Stimulated activated CD8-positive, alpha-beta memory T cell treated with anti-CD3 and anti-CD28 coated beads, Interleukin-15, amount 100 ng/mL, for 4 hours (primary cell): ENCODE results near the gene CDH13.

Source experiments
- DNase-seq, 2 donors: peaks; one replicate each; pipeline ENCODE4 v3.0.0-alpha.2; 2020; ENCODE audit warnings: low read depth in 2 of 2

CDH13 gene

DNA sequence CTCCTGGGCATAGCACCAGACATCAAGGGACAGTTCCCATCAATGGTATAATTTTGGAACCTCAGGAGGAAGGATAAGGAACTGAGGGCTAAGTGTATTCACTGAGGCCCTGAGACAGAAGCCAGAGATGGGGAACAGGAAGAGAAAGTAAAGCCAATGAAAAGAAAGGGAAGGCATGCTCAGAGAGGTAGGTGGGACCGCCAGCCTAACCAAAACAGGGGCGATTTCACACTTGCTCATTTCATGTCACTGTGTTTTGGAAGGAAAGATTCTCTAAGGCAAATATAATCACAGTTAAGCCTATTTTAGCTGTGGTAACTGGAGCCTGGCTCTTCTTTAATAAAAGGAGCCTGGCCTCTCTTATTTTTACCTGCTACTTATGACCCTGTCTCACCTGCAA lies 411.1 kb downstream of the CDH13 start:
- DNase-seq = no peak

DNA sequence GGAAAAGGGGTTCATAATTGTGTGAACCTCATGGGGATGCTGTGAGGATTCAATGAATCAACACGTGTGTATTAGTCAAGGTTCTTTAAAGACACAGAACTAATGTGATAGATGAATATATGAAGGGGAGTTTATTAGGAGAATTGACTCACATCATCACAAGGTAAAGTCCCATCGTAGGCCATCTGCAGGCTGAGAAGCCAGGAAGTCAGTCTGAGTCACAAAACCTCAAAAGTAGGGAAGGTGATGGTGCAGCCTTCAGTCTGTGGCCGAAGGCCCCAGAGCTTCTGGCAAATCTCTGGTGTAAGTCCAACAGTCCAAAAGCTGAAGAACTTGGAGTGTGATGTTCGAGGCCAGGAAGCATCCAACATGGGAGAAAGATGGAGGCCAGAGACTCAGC lies 413.4 kb downstream of the CDH13 start:
- DNase-seq = no peak

DNA sequence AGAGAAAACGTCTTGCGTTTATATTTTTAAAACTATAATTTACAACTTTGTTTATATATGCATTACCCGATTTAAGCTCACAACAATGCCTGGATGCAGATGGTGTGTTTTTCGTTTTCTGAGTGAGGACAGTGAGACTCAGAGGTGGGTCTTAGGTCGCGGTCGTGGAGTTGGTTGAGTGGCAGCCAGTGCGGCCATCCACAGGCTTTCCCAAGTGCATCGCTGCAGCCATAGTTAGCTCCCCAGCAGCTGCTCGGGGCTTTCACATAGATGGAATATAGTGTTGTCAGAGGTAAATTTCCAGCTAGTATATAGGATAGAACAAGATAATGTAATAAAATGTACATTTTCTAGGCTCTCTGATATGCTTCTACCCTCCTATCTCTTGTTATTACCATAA lies 417.8 kb downstream of the CDH13 start:
- DNase-seq = no peak

DNA sequence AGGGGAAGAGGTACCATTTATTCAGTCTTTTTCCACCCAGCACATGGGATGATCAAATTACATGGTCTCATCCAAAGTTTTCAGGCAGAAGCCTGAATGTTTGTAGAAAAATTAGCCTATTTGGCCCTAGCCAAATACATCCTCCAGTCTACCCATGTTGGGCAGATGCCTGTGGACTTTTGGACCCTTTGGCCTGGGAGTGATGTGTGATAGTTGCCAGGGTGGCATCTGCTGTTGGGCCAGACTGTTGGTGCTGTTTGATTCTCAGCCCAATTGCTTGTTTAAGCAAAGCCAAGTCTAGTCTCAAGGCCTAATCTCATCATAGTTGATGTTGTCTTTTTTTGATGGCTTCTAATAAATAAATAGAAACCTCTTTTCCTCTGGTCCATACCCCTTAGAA lies 419.0 kb downstream of the CDH13 start:
- DNase-seq = no peak

DNA sequence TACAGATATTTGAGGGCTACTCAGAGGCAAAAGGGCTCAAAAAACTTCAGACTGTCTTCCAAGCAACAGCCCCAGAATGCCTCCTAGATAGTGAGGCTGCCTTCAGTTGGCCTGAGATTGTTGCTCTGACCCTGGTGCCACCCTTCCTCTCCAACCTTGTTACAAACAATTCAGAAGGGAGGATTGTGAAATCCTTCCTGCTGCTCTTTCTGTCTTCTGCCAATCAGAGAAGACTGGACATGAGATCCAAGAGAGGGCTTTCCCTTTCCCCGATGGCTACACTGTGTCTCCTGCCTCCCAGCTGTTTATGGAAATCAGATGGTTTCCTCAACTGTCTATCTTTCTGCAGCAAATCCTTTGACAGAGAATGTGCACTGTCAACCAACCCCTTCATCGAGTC lies 419.9 kb downstream of the CDH13 start:
- no peak for DNase-seq

DNA sequence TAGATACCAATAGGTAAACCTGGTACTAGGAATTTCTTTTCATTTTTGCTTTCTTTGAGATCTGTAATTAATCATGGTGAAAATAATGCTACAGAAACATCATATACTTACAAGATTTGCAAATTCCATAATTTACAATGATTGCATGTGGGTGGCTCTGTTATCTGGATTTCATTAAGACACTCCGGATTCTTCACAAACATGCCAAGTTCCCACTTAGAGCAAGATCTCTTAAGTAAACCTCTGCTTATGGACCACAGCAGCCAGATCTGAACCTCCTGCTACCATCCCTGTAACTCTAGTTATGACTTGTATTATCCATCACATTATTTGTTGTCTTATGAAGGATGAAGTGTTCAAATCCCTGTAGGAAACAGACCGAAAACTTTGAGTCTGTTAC lies 424.7 kb downstream of the CDH13 start:
- DNase-seq = no peak

DNA sequence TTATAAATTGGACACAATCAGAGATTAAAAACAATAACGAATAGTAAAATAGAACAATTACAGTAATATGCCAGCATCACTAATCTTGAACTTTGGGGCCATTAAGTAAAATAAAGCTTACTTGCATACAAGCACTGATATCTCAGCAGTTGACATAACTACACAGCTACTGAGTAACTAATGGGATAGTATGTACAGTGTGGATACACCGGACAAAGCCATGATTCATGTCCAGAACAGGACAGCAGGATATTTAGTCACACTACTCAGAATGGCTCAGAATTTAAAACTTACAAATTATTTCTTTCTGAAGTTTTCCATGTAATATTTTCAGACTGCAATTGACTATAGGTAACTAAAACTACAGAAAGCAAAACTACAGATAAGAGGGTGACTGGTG lies 427.5 kb downstream of the CDH13 start:
- DNase-seq = no peak

DNA sequence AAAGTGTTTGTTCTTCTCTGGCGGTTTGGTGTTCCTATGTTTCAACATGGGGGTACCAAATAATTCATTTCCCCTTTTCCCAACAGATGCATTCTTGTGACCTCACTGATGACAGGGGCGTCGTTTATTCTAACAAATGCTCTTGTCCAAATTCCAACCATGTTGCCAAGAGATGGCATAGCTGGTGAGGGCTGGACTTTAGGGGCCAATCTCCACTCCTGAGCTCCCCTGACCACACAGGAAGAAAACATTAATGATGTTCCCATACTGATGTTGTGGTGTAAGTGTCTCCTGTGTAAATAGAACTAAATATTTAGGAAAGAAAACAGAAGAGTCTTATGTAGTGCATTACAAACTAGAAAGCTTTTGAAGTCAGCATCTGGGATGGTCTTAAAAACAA lies 431.6 kb downstream of the CDH13 start:
- DNase-seq = no peak

DNA sequence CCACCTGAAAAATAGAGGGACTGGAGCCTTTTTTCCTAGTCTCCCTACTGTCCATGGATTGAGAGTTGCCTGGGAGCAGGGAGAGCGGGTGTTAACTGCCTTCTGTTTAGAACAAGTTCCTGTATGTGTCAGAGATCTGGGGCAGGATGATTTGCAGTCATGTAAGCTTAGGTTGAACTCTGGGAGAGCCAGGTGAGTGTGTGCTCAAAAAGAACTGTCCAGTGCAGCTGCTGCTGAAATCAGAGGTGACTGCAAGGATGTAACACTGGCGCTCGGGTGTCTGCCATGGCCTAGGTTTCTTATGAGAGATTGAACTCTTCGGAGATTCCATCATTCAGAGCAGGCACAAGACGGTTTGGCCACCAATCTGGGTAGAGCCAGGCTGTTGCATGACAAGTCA lies 432.5 kb downstream of the CDH13 start:
- DNase-seq = no peak

DNA sequence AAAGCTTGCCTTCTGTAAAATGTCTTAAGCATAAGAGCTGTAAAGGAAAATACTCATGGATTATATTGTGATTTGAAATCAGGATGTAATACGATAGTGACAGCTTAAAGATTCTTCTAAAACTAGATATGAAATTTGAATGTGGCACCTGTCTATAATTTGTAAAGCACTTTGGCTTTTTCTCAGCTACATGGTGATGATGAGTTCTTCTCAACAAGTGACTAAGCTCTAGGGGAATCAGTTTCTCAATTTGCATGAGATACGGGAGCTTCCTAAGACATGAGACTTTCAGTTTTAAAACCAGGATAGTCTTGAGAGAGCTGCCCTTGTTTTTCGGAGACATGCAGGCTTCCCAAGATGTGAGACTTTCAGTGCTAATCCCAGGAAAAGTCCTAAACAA lies 439.2 kb downstream of the CDH13 start:
- DNase-seq = no peak

DNA sequence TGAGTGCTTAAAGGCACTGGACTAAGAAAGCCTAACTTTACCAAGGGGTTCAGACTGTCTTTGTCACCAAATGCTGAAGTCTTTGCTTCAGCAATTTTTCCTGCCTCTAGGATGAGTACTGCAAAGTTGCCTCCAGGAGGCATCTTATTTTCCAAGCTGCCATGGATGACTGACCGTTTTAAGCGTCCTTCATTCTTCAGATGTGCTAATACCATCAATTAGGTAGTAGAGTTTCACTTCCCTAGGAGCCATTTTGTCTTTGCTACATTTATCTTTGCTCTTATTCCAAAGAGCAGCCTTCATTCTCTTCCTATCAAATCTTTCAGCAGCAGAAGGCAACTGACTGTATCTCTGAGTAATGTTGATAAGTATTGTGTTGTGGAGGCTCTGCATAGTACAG lies 440.1 kb downstream of the CDH13 start:
- no peak for DNase-seq

DNA sequence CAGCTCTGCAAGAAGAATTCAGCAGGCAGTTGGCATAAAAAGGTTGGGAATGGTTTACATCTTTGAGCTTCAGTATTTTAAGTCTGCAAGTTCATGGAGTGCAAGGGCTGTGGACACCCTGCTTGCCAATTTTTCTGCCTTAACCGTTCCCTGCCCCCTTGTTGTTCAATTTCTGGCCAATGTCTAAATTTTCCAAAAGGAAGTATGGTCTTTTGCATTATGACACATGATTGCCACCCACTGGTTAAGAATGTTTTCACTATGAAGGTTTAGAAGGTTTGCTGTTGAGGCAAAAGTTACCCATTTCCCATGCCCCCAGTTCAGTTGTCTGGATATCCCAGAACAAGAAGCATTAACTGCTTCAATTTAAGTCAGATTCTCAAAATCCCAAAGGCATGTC lies 441.9 kb downstream of the CDH13 start:
- DNase-seq = no peak

DNA sequence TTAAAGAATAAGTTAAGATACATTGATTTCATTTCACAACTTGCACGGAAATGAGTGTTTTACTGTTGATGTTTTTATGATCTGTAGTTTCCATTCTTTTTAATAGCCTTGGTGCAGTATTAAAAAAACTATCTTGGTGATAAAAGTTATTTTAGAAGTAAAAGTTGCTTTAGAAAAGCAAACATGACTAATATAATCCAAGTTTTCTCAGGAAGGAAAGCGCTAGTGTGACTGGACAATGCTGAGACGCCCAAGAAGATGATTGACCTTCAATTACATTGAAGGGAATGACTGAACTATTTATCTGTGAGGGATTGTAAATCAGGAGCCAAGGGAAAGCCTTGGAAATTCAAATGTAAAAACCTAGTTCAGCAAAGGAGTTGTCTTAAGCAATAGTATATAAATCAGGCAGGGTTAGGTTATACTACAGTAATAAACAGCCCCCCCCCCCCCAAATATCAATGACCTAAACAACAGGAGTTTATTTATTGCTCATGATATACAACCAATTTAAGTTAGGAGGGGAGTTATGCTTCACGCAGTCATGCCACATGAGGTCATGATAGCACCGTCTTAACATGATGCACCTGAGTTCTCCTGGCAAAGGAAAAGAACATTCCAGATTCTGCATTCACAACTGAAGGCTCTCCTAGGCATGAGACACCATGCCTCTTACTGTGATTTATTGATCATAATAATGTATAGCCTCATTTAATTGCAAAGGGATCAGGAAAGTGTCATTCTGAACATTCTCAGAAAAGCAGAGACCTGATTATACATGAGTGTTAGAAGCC lies 443.8 kb downstream of the CDH13 start:
- DNase-seq = no peak

DNA sequence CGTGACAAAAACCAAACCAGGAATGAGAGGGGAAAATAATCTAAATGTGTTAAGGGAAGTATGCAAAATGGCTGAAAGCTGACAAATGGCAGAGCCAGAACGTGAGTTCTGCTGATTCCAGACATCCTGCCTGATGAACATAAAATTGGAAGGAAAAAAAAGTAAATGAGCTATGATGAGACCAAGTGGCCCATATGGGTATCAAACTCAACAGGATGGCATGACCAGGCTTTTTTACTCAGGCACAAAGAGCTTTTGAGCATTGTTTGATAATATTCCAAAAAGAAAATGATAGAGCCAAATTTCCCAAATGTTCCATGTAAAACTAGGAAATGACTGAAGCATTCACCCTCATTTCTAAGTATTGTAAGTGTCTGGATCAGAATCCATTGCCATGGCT lies 449.2 kb downstream of the CDH13 start:
- no peak for DNase-seq

DNA sequence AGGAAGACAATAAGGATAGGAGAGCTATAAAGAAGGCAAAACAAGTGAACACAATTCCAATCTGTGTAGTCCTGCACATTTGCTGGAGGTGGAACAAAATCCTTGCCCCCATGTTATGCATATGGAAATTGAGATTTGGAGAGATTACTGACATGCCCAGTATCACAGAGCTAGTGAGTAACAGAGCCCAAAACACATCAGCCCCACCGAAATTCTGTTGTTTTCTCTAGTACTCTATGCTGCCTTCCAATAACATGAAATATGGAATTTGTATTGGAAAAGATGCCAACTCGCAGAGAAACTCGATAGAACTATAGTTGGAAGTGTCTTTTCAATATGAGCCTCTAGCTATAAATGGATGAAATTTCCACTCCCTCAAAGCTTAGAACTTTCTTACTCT lies 456.6 kb downstream of the CDH13 start:
- no peak for DNase-seq

DNA sequence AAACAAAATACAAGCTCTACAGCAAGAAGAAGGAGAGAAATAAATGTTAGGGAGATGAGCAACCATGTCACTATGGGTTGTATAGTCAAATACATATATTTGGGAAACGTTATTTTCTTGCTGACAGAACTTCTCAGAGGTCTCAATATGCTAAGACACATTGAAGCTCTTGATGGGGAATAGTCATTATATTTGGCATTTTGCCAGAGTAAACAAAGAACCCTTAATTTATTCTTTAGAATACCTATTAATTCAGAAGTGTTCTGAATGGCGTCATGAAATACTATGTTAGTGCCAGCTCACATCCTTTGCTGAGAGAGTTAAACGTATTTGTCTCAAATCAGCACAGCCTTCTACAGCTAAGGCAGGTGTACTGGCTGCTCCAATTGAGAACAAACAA lies 458.9 kb downstream of the CDH13 start:
- no peak for DNase-seq

DNA sequence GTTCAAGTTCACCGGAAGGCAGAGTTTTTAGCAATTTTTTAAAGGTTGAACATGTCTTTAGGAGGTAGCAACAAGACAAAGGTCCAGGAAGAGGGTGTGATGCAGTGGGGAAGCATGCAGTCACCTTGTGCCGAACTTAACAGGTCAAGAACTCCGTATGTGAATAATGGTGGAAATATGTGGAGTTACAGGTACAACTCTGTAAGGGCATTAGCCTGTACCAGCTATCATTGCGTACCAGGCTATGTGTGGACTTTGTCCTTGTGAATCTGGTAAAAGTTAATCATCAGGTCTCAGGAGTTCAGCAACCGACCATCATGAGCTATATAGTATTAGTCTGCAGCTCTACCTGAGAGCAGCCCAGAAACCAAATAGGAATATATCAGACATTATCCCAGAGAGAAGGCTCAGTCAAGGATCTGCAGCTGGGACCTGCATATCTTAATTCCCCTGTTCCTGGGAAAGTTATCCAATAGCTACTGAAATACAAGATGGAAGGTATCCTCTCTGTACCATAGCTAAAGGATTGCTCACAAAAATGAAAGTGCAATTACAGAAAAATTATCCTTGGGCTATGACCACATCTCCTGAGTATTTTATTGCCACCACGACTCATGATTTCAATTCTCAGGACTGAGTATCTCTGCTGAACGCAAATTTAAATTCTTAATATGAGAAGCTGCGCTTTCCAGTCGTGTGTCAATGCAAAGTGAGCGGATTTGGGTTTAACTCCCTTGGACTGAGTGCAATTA lies 469.3 kb downstream of the CDH13 start:
- DNase-seq = no peak

DNA sequence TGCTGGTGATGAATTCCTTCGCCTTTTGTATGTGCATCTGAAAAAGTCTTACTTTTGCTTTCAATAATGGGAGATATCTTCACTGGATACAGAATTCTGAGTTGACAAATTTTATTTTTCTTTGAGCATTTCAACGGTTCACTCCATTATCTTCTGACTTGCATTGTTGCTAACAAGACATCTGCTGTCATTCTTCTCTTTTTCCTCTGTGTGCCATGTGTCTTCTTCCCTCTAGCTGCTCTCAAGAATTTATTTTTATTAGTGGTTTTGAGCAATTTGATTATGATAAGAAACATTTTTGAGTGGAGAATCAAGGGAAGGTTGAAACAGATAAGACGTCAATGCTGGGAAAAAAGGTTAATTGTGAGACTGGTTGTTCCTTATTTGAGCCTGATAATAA lies 471.8 kb downstream of the CDH13 start:
- DNase-seq = no peak

DNA sequence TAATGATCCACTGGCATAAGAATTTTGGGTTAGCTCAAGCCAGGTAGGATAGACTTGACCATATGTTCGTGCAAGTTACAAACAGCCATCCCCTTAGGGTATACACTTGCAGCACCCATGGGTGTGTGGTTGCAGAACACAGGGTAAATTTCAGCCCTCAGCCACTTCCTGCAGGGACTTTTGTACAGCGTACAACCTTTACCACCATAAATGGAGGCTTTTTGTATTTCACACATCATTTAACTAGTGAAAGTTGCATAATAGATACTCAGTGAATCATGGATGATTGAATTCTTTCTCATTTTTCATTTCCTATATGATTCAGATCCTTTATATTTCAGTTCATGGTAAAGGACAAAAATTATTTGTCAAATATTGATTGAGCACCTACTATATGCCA lies 473.9 kb downstream of the CDH13 start:
- DNase-seq = no peak

DNA sequence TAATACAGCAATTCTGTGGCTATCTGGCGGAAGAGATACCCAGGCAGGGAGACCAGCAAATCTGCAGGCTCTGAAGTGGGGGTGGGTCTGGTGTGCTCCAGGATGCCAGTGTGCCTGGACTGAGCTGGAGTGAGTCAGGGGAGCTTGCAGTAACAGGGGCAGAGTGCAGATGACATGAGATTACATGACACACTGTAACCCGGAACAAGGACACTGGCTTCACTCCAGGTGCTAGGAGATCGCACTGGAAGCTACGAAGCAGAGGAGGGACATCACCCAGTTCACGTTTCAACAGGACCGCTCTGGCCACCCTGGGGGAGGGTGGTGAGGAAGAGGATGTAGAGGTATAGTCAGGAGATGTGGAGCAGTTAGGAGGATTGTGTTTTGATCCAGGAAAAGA lies 475.6 kb downstream of the CDH13 start:
- no peak for DNase-seq

DNA sequence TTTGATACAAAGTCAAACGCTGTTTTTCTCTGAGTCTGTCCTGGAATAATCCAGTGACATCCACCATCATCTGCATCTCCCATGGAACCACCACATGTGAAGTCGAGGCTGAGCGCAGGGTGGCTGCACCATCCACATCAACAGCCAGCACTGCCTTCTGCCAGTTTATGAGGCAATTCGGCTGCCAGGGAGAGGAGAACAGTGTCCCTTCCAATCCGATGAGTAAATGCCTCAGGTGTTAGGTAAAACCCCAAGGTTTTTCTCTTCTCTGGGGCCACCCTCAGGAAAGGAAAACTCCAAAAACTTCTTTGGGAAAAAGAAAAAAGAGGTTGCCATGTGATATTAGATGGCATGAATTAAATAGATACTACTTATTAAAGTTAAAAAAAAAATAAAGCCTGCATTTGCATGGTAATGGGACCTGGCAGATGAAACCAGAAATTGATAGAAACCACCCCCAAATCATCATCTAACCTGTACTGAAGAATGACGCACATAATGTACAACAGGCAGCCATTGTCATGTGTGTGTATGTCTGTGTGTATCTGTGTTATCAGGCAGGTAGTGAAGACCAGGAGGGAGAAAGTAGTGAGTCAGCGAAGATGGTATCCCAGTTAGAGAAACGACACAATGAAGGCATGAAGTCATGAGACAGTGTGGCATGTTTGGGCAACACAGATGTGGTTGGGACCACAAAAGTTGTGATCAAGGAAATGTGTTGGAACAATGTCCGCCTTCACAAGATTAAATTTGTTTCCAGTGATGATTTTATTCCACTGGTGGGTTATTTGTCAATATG lies 478.7 kb downstream of the CDH13 start:
- no peak for DNase-seq

DNA sequence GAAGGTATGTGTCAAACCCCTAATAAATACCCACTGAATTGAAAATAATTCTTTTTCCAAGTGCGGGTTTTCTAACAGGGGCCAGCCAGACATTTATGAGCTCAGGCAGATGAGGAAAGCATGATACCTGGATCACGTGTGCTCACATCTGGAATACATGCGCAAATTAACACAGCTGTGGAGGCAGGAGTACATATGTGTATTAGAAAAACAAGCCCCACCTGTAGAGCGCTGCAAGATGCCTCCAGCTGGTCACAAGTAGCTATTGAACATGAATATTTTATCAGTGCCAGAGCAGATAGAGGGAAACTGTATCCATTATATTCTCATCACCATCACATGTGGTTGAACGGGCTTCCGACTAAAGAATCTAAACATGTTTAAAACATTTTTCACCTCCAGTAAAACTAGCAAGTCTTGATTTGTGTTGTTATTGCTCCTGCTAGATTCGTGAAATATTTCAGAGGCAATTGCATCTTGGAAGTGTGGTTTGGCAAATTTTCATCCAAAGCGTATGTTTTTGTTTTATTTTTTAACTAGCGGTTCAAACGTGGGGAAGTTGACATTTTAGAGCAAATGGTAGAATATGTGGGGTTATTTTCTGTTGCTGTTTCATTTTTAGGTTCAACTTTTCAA lies 482.8 kb downstream of the CDH13 start:
- DNase-seq = no peak
